Esophagus muscularis mucosa (tissue), 3 donors: Measurements from ENCODE around the gene PCDHGC4.

ENCODE experiments used
- POLR2A ChIP-seq: fragments of 450-650 bp; IDR thresholded peaks from one replicate; pipeline ENCODE4 v1.6.1; 2017; ENCODE audit warnings: antibody characterized with exemption, moderate library complexity, mild to moderate bottlenecking, low read depth
- TF ChIP-seq, protein P1 (sequence below), 3 experiments: fragments of 200-600 bp in 2 of 3; fragments of 450-650 bp in 1 of 3; sonication (generic) in 2 of 3; IDR thresholded peaks; one replicate each; pipeline ENCODE4 v1.5.1; 2017 to 2019; ENCODE audit warnings: antibody characterized with exemption in 3 of 3, mild to moderate bottlenecking in 2 of 3, moderate library complexity in 1 of 3

DNA sequence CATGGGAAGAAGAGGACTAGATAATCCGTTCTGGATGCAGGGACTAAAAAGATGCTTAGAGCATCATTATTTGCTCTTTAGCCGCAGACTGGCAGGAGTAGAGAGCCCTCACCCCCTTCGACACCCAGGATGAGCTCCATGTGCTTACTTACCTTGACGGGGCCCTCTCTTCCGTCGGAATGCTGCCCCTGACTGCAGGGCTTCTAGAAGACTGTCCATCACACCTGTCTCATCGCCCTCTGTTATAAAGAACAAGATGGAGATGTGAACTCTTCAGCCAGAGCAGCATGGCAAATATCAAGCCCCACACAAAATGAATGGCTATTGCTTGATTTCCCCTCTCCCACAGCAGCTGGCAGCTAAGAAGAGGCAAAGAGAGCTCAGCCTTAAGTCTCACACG is 39.2 kb downstream of the PCDHGC4 start:
- TF ChIP-seq, protein P1, sequence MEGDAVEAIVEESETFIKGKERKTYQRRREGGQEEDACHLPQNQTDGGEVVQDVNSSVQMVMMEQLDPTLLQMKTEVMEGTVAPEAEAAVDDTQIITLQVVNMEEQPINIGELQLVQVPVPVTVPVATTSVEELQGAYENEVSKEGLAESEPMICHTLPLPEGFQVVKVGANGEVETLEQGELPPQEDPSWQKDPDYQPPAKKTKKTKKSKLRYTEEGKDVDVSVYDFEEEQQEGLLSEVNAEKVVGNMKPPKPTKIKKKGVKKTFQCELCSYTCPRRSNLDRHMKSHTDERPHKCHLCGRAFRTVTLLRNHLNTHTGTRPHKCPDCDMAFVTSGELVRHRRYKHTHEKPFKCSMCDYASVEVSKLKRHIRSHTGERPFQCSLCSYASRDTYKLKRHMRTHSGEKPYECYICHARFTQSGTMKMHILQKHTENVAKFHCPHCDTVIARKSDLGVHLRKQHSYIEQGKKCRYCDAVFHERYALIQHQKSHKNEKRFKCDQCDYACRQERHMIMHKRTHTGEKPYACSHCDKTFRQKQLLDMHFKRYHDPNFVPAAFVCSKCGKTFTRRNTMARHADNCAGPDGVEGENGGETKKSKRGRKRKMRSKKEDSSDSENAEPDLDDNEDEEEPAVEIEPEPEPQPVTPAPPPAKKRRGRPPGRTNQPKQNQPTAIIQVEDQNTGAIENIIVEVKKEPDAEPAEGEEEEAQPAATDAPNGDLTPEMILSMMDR (IDR thresholded peaks at IDR 0.05): no peak
- no peak for TF ChIP-seq POLR2A
